SK-N-SH (cell line): Measurements from ENCODE around the gene C11orf71. TPM values are rescaled to one million over a fixed set of nuclear protein-coding genes. Genes with fewer than 3 reads are reported as not detected.

ENCODE experiments used
- CTCF ChIA-PET: fragments of 300-600, 350-600 bp; formaldehyde crosslinking; extraction: SDS; loops from one replicate; lab custom pipeline; 2021; lab: Yijun Ruan, JAX
- POLR2A ChIA-PET: fragments of 350-600 bp; sonication (Branson Sonifier 250); formaldehyde crosslinking; extraction: SDS; loops from one replicate; lab custom pipeline; 2020; ENCODE audit warnings: antibody characterized with exemption, inconsistent platforms; lab: Yijun Ruan, JAX
- DNase-seq: peaks from one replicate; pipeline ENCODE4 v3.0.0; 2012
- H2AFZ ChIP-seq: fragments of 200-600 bp; sonication (generic); 2 replicates; pipeline ENCODE4 v1.8.1; 2016; ENCODE audit warnings: antibody characterized with exemption, mild to moderate bottlenecking, low read depth
- H3F3A ChIP-seq: fragments of 200-600 bp; sonication (generic); replicated peaks from 2 replicates; pipeline ENCODE3; 2016; ENCODE audit warnings: antibody characterized with exemption, mild to moderate bottlenecking; ENCODE audit not compliant: insufficient read depth
- H3K27ac ChIP-seq, 2 experiments: fragments of 200-500 bp in 1 of 2; fragments of 200-600 bp in 1 of 2; sonication (Bioruptor generic) in 1 of 2; sonication (generic), shearing (Covaris generic) in 1 of 2; 2 replicates each; pipeline versions ENCODE4 v1.5.1 to v1.6.1; 2014 to 2016; ENCODE audit warnings: low read depth in 2 of 2, inconsistent platforms in 1 of 2, low read length in 1 of 2, mild to moderate bottlenecking in 1 of 2, mixed read lengths in 1 of 2
- H3K27me3 ChIP-seq: fragments of 200-600 bp; sonication (generic), shearing (Covaris generic); 2 replicates; pipeline ENCODE4 v1.6.1; 2016; ENCODE audit warnings: mixed run types; ENCODE audit not compliant: insufficient read depth
- H3K36me3 ChIP-seq, 2 experiments: fragments of 200-500 bp in 1 of 2; fragments of 200-600 bp in 1 of 2; sonication (Bioruptor generic) in 1 of 2; sonication (generic) in 1 of 2; replicated peaks in 1 of 2; 2 replicates each; pipeline versions ENCODE3 to v1.5.1; 2014 to 2016; ENCODE audit warnings: low read length in 1 of 2, mild to moderate bottlenecking in 1 of 2; ENCODE audit not compliant: insufficient read depth in 2 of 2, control insufficient read depth in 1 of 2
- H3K4me1 ChIP-seq, 2 experiments: fragments of 200-500 bp in 1 of 2; fragments of 200-600 bp in 1 of 2; sonication (Bioruptor generic) in 1 of 2; sonication (generic), shearing (Covaris generic) in 1 of 2; 2 replicates each; pipeline versions ENCODE4 v1.5.1 to v1.6.1; 2014 to 2016; ENCODE audit warnings: low read depth in 1 of 2, low read length in 1 of 2, mixed run types in 1 of 2; ENCODE audit not compliant: insufficient read depth in 2 of 2, control insufficient read depth in 1 of 2
- H3K4me2 ChIP-seq: fragments of 200-600 bp; sonication (generic), shearing (Covaris generic); 2 replicates; pipeline ENCODE4 v1.6.1; 2017; ENCODE audit warnings: mixed run types
- H3K4me3 ChIP-seq, 2 experiments: fragments of 200-500 bp in 1 of 2; fragments of 200-600 bp in 1 of 2; sonication (Bioruptor generic) in 1 of 2; sonication (generic), shearing (Covaris generic) in 1 of 2; 2 replicates each; pipeline versions ENCODE4 v1.5.1 to v1.8.1; 2014 to 2016; ENCODE audit warnings: low read depth in 2 of 2, inconsistent platforms in 1 of 2, low read length in 1 of 2, mild to moderate bottlenecking in 1 of 2, mixed read lengths in 1 of 2, moderate library complexity in 1 of 2
- H3K79me2 ChIP-seq: fragments of 200-600 bp; sonication (generic); 2 replicates; pipeline ENCODE4 v1.8.1; 2017; ENCODE audit warnings: mild to moderate bottlenecking; ENCODE audit not compliant: insufficient read depth
- H3K9ac ChIP-seq: fragments of 200-600 bp; sonication (generic); 2 replicates; pipeline ENCODE4 v1.6.1; 2017; ENCODE audit warnings: mixed run types
- H3K9me2 ChIP-seq: fragments of 200-600 bp; sonication (generic); 2 replicates; pipeline ENCODE4 v1.6.1; 2017; ENCODE audit warnings: mixed run types
- H3K9me3 ChIP-seq: fragments of 200-600 bp; sonication (generic); 2 replicates; pipeline ENCODE4 v1.6.1; 2017; ENCODE audit warnings: mixed run types, mild to moderate bottlenecking, moderate library complexity
- H4K20me1 ChIP-seq: fragments of 200-600 bp; sonication (generic); 2 replicates; pipeline ENCODE4 v1.6.1; 2017; ENCODE audit warnings: mild to moderate bottlenecking, mixed run types; ENCODE audit not compliant: insufficient read depth
- CHD2 ChIP-seq: fragments of 150-350 bp; IDR thresholded peaks from 2 replicates; pipeline ENCODE4 v1.6.1; 2018; ENCODE audit warnings: low read length; ENCODE audit not compliant: partially characterized antibody
- CTCF ChIP-seq: fragments of 200-600 bp; sonication (generic); IDR thresholded peaks from 2 replicates; pipeline ENCODE4 v1.6.1; 2017; ENCODE audit warnings: antibody characterized with exemption, mild to moderate bottlenecking, moderate library complexity
- ELF1 ChIP-seq: IDR thresholded peaks from 2 replicates; pipeline ENCODE4 v1.4.0; 2012
- EP300 ChIP-seq, 2 experiments: IDR thresholded peaks; 2 replicates each; pipeline versions ENCODE4 v1.4.0 to v1.6.1; 2012; ENCODE audit warnings: borderline replicate concordance in 1 of 2, low read depth in 1 of 2, low read length in 1 of 2
- FOXM1 ChIP-seq: IDR thresholded peaks from 2 replicates; pipeline ENCODE4 v1.4.0; 2012; ENCODE audit warnings: low read depth, mild to moderate bottlenecking
- GATA2 ChIP-seq: sonication (generic); formaldehyde crosslinking; IDR thresholded peaks from 2 replicates; pipeline ENCODE4 v1.5.0; 2020; ENCODE audit warnings: mild to moderate bottlenecking, missing genetic modification reagents
- IRF3 ChIP-seq: fragments of 150-350 bp; IDR thresholded peaks from 2 replicates; pipeline ENCODE4 v1.6.1; 2016; ENCODE audit warnings: mild to moderate bottlenecking, low read depth, low read length
- JUND ChIP-seq: IDR thresholded peaks from 2 replicates; pipeline ENCODE4 v1.4.0; 2012
- NRF1 ChIP-seq: IDR thresholded peaks from 2 replicates; pipeline ENCODE4 v1.6.1; 2012; ENCODE audit warnings: low read depth, mild to moderate bottlenecking, low read length
- RAD21 ChIP-seq: IDR thresholded peaks from 2 replicates; pipeline ENCODE4 v1.6.1; 2012; ENCODE audit warnings: mild to moderate bottlenecking, low read length
- RCOR1 ChIP-seq: fragments of 150-350 bp; IDR thresholded peaks from 2 replicates; pipeline ENCODE4 v1.6.1; 2017; ENCODE audit warnings: antibody characterized with exemption, low read length
- RXRA ChIP-seq: IDR thresholded peaks from 2 replicates; pipeline ENCODE4 v1.4.0; 2012; ENCODE audit warnings: low read depth, mild to moderate bottlenecking, borderline replicate concordance
- SIN3A ChIP-seq: IDR thresholded peaks from 2 replicates; pipeline ENCODE4 v1.6.1; 2012; ENCODE audit warnings: low read depth, mild to moderate bottlenecking, low read length, moderate library complexity, borderline replicate concordance
- TAF1 ChIP-seq: IDR thresholded peaks from 2 replicates; pipeline ENCODE4 v1.6.1; 2012; ENCODE audit warnings: low read depth, mild to moderate bottlenecking, low read length, moderate library complexity, borderline replicate concordance
- TCF12 ChIP-seq: IDR thresholded peaks from 2 replicates; pipeline ENCODE4 v1.4.0; 2012
- TEAD4 ChIP-seq: IDR thresholded peaks from 2 replicates; pipeline ENCODE4 v1.4.0; 2012; ENCODE audit warnings: mild to moderate bottlenecking, borderline replicate concordance; ENCODE audit not compliant: insufficient read depth
- USF2 ChIP-seq: fragments of 150-350 bp; IDR thresholded peaks from 2 replicates; pipeline ENCODE4 v1.6.1; 2017; ENCODE audit warnings: antibody characterized with exemption, low read length, low read depth, borderline replicate concordance
- YY1 ChIP-seq: IDR thresholded peaks from 2 replicates; pipeline ENCODE4 v1.4.0; 2012; ENCODE audit warnings: low read depth, mild to moderate bottlenecking
- ZBTB33 ChIP-seq: IDR thresholded peaks from 2 replicates; pipeline ENCODE4 v1.4.0; 2012; ENCODE audit warnings: low read depth, borderline replicate concordance
- polyA plus RNA-seq, 3 experiments: library from polyadenylated mRNA; depleted of rRNA; stranded (reverse); fragments of >200 nt; gene quantifications; 2 replicates each; pipeline ENCODE4 v1.2.3, GENCODE V29; 2012

Gene C11orf71
- polyA plus RNA-seq, 1 of the 3 experiments (the other 2 are of a cell fraction) = 7.8 TPM

- no peak overlapping the region for H3K4me2 ChIP-seq
- no peak overlapping the region for H3K27ac ChIP-seq
- peaks cover 0 to 4% of the 10 kb centered on the region in 2 experiments; a peak in 1 of 4 replicates for H3K4me1 ChIP-seq
- no peaks in the 10 kb centered on the region for H4K20me1 ChIP-seq
- TF ChIP-seq CTCF = no peak
- no peak for TF ChIP-seq TCF12
- TF ChIP-seq ELF1 = no peak
- no peak for TF ChIP-seq JUND
- no peak for TF ChIP-seq TEAD4
- TF ChIP-seq TAF1 = no peak
- TF ChIP-seq YY1 = no peak
- no peak for TF ChIP-seq CHD2
- TF ChIP-seq RCOR1 = no peak
- no peak for TF ChIP-seq RXRA
- no peak for TF ChIP-seq EP300 (IDR thresholded peaks at IDR 0.05; ENCODE audit: borderline replicate concordance in 1 of 2, low read depth in 1 of 2, low read length in 1 of 2)
- no peak for TF ChIP-seq FOXM1
- no peak for TF ChIP-seq NRF1
- no peak for TF ChIP-seq RAD21
- no peak for TF ChIP-seq ZBTB33
- TF ChIP-seq SIN3A = no peak
- TF ChIP-seq IRF3 = no peak
- no peak for TF ChIP-seq USF2
- TF ChIP-seq GATA2 (CRISPR knock-in tag) = no peak
- no peak overlapping the region for H2AFZ ChIP-seq
- DNase-seq = no peak
- H3K79me2 ChIP-seq = no peaks in the 10 kb centered on the region
- H3K36me3 ChIP-seq = peaks cover 2 to 43% of the 10 kb centered on the region in 2 experiments
- H3K27me3 ChIP-seq = no peaks in the 10 kb centered on the region
- H3K4me3 ChIP-seq = no peak overlapping the region
- no peaks in the 10 kb centered on the region for H3K9me3 ChIP-seq
- POLR2A ChIA-PET = no interaction called here
- CTCF ChIA-PET = no interaction called here
- no peaks in the 10 kb centered on the region for H3F3A ChIP-seq
- no peaks in the 10 kb centered on the region for H3K9me2 ChIP-seq
- H3K9ac ChIP-seq = no peak overlapping the region
Measured at GRCh38 chr11:114416441-114416961, 16.2 kb upstream of the C11orf71 start.
